A549 (cell line): Measurements from ENCODE around the gene F2.

Source experiments
- RNF2 ChIP-seq: fragments of 200-600 bp; sonication (generic); IDR thresholded peaks from 2 replicates; pipeline ENCODE4 v1.6.1; 2016; ENCODE audit warnings: low read depth, mild to moderate bottlenecking, antibody characterized with exemption, moderate library complexity, borderline replicate concordance
- ZSCAN20 ChIP-seq: fragments of 250-450 bp; sonication (Bioruptor Pico); IDR thresholded peaks from 2 replicates; pipeline ENCODE4 v1.8.0; 2022; ENCODE audit warnings: mild to moderate bottlenecking, moderate library complexity

GRCh38 chr11:46694607-46695006 lies 24.4 kb upstream of the F2 start:
- TF ChIP-seq ZSCAN20 (CRISPR knock-in tag), result no peak
- TF ChIP-seq RNF2, result no peak
